Upper lobe of right lung (tissue), 1 donor: Measurements from ENCODE around the gene FKTN. TPM values are rescaled to one million over a fixed set of nuclear protein-coding genes. Genes with fewer than 3 reads are reported as not detected.
"Not testable (repeated sequence)": the region's sequence is repeated elsewhere in the genome, so short reads cannot be mapped to it uniquely, and the experiment has no call there.

ENCODE experiments used
- ATAC-seq: fragments of 200-7000 bp; cut with Tn5 transposase; one replicate; pipeline ENCODE4 v1.9.1; 2020; ENCODE audit warnings: mild to moderate bottlenecking, moderate library complexity
- DNase-seq: peaks from one replicate; pipeline ENCODE4 v3.0.0-alpha.2; 2020
- H3K27ac ChIP-seq: fragments of 200-600 bp; one replicate; pipeline ENCODE4 v1.8.0; 2022
- H3K27me3 ChIP-seq: fragments of 200-600 bp; one replicate; pipeline ENCODE4 v1.8.0; 2022; ENCODE audit warnings: mild to moderate bottlenecking
- H3K36me3 ChIP-seq: fragments of 200-600 bp; one replicate; pipeline ENCODE4 v1.8.0; 2022
- H3K4me1 ChIP-seq: fragments of 200-600 bp; one replicate; pipeline ENCODE4 v1.8.0; 2022
- H3K4me3 ChIP-seq: fragments of 200-600 bp; one replicate; pipeline ENCODE4 v1.8.0; 2022; ENCODE audit warnings: mild to moderate bottlenecking
- H3K9me3 ChIP-seq: fragments of 200-600 bp; one replicate; pipeline ENCODE4 v1.8.0; 2022
- intact Hi-C: fragments of 100-400 bp; cut with DNase I; formaldehyde crosslinking; loops from one replicate; pipeline ENCODE4 v1.11.0; 2022
- long read RNA-seq: library from polyadenylated mRNA; unstranded; transcript quantifications from one replicate; pipeline ENCODE4 v2.0.0, GENCODE V29; 2021
- total RNA-seq: library from RNA; stranded (reverse); fragmentation: NEBNext Ultra II Directional; extraction: Animal tissue kit (Norgen Biotek cat#: 25700); gene quantifications from one replicate; pipeline ENCODE4 v1.2.1, GENCODE V29; 2021
- TF ChIP-seq, protein P1 (sequence below): fragments of 200-600 bp; IDR thresholded peaks from one replicate; pipeline ENCODE4 v1.8.0; 2022; ENCODE audit warnings: antibody characterized with exemption
- donor health status: DM: no; HTN: yes; CAD: no; lungs with severe emphysema.

FKTN gene
- 10.8 TPM for total RNA-seq
- long read RNA-seq, full-length matches to known transcripts, result 3 of 8 reads
- long read RNA-seq, partial matches to known transcripts, result 0 of 8 reads
- long read RNA-seq, other reads (novel, unspliced or antisense), result 5 of 8 reads

DNA sequence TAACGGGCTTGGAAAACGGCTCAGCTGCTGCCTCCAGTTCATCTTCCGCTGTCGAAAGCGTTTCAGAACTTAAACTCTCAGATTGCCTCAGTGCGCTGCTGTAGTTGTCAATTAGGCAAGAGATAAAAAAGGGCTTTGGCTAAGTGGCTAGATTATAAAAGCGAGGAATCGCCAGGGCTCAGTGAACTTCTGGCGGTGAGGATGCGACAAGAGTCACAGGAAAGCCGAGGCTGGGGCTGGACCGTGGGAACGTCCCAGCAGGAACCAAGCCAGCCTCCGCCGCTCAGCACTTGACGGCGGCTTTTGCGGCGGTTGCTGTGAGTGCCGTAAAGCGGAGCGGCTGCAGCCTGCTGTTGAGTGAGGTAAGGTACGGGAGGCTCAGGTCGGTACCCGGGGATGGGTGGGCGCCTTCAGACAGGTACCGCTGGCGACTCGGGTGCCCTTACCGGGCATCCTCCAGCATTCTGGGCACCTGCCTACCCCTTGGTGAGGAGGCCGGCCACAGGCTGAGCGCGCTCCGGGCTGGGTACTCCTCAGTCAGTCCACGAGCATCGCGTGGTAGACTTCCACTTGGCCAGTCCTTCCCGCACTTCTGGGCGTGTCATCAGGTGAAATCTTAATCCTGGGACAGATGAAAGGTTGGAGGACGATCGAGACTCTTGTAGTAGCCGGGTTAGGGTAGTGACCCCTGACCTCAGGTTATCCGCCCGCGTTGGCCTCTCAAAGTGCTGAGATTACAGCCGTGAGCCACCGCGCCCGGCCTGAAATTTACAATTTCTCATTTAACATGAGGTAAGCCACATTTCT lies at the start of gene FKTN:
FKTN (plus strand) TSS at position 328 of the 807 bp plus-strand sequence. CDS start 16,902 bp downstream, outside the sequence.
- Histone ChIP-seq H3K27me3 (no peaks in the 10 kb centered on the region), H3K9me3 (no peaks in the 10 kb centered on the region), H3K36me3 (no peaks in the 10 kb centered on the region), H3K4me1 (peaks cover 9% of the 10 kb centered on the region), H3K4me3 (peak within 1 kb of the TSS; percentile 95), H3K27ac (peak within 1 kb of the TSS; percentile 55)
- peak; percentile 94 for DNase-seq
- intact Hi-C loops, result no loop called here
- ATAC-seq, result peak; percentile 100
- TF ChIP-seq, protein P1, sequence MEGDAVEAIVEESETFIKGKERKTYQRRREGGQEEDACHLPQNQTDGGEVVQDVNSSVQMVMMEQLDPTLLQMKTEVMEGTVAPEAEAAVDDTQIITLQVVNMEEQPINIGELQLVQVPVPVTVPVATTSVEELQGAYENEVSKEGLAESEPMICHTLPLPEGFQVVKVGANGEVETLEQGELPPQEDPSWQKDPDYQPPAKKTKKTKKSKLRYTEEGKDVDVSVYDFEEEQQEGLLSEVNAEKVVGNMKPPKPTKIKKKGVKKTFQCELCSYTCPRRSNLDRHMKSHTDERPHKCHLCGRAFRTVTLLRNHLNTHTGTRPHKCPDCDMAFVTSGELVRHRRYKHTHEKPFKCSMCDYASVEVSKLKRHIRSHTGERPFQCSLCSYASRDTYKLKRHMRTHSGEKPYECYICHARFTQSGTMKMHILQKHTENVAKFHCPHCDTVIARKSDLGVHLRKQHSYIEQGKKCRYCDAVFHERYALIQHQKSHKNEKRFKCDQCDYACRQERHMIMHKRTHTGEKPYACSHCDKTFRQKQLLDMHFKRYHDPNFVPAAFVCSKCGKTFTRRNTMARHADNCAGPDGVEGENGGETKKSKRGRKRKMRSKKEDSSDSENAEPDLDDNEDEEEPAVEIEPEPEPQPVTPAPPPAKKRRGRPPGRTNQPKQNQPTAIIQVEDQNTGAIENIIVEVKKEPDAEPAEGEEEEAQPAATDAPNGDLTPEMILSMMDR, result no peak

DNA sequence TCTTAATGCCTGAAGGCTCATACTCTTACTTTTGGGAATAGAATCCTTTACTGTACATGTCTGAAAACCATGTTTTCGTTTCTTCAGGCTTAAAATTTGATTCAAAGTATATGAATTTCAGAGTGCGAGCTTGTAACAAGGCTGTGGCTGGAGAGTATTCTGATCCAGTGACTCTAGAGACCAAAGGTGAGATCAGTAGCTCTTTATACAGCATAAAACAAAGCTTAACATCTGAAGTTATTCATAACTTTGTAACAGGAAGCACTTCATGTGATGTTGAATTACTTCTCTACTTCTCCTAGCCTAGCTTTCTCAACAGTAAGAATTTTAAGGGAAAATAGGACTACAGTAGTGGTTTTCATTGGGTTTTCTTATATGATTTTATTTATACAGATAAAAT lies 49.4 kb upstream of the FKTN start:
- ATAC-seq, result no peak
- intact Hi-C loops, result no loop called here
- DNase-seq, result no peak
- TF ChIP-seq, protein P1, result no peak
- no peak overlapping the region for H3K4me3 ChIP-seq
- no peaks in the 10 kb centered on the region for H3K4me1 ChIP-seq
- H3K36me3 ChIP-seq, result no peaks in the 10 kb centered on the region
- no peak overlapping the region for H3K27ac ChIP-seq
- no peaks in the 10 kb centered on the region for H3K9me3 ChIP-seq
- H3K27me3 ChIP-seq, result no peaks in the 10 kb centered on the region

DNA sequence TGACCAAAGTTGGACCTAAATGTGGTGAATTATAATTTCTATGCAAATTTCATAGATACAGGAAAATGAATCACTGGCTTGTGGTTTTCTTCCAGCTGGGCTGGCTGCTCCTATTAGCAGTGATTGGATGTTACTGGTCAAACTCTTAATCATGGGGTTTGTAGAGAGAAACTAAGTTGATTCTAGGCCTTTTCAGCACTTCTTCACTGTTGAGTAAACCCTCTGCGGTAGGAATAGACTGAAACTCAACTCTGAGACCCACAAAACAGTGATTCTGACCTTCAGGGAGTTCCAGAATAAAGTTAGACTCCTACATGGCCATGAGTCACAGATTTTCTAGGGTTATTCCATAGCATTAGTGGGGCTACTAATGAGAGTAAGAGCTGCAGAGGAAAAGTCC lies 47.9 kb upstream of the FKTN start:
- Histone ChIP-seq H3K27me3 (no peaks in the 10 kb centered on the region), H3K4me1 (no peaks in the 10 kb centered on the region), H3K36me3 (no peaks in the 10 kb centered on the region), H3K9me3 (no peaks in the 10 kb centered on the region), H3K27ac (no peak overlapping the region), H3K4me3 (no peak overlapping the region)
- ATAC-seq (no peak), DNase-seq (no peak)
- intact Hi-C loops, result no loop called here
- TF ChIP-seq, protein P1, result no peak

DNA sequence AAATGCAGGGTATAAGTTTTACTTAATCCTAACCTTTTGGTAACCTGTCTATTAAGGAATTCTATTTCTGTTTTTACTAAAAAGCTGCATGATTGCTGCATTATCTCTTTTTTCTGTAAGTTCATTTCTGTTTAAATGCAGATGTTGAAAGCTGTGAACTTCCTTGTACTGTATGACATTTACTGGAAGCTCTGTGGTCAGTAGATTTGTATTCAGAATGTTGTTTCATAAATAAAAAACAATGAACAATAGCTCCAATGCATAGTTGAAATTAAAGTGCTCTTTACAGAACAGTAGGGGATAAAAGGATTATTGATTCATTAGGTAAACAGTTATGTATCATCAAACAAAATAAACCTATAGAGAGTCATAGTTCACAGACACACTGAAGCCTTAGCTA lies 46.5 kb upstream of the FKTN start:
- intact Hi-C loops, result no loop called here
- Histone ChIP-seq H3K27me3 (no peaks in the 10 kb centered on the region), H3K4me1 (no peaks in the 10 kb centered on the region), H3K27ac (no peak overlapping the region), H3K36me3 (no peaks in the 10 kb centered on the region), H3K4me3 (no peak overlapping the region), H3K9me3 (no peaks in the 10 kb centered on the region)
- no peak for ATAC-seq
- DNase-seq, result no peak
- TF ChIP-seq, protein P1, result no peak

DNA sequence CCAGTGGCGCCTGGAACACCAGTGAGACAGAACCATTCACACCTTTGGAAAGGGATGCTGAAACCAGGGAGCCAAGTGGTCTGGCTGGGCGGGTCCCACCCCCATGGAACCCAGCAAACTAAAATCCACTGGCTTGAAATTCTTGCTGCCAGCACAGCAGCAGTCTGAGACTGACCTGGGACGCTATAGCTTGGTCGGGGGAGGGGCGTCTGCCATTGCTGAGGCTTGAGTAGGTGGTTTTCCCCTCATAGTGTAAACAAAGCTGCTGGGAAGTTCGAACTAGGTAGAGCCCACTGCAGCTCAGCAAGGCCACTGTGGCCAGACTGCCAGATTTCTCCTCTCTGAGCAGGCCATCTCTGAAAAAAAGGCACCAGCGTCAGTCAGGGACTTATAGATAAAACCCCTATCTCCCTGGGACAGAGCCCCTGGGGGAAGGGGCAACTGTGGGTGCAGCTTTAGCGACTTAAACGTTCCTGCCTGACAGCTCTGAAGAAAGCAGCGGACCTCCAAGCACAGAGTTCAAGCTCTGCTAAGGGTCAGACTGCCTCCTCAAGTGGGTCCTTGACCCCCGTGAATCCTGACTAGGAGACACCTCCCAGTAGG lies 42.0 kb upstream of the FKTN start:
- Histone ChIP-seq H3K27ac (no peak overlapping the region), H3K4me3 (no peak overlapping the region), H3K4me1 (no peaks in the 10 kb centered on the region), H3K36me3 (peaks cover 5% of the 10 kb centered on the region), H3K9me3 (no peaks in the 10 kb centered on the region), H3K27me3 (no peaks in the 10 kb centered on the region)
- no peak for ATAC-seq
- no peak for DNase-seq
- intact Hi-C loops, result no loop called here
- TF ChIP-seq, protein P1, result no peak

DNA sequence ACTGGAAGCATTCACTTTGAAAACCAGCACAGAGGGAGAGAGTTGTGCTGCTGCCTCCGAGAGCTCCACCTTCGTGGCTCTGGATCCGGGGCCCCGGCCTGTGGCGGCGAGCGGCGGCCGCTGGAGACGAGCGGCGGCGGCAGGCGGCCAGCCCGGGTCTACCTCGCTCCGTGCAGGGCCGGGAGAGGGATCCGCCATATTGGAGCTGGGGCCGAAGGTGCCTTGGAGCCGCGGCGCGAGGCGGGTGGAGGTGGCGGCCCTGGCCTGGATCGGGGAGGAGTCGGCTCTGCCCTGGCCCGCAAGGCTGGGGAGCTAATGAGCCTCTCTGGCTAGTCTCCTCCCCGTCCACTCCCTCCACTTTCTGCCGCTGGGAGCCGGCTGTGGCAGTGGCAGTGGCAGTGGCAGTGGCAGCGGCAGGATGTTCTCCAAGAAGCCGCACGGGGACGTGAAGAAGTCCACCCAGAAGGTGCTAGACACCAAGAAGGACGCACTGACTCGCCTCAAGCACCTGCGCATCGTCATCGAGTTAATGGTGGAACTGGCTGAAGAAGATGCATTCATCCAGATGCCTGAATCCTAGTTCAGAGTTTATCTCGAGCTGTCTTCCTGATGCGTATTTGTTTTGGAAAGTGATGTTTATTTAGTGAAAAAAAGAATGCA lies 38.1 kb upstream of the FKTN start:
- H3K9me3 ChIP-seq, H3K4me1 ChIP-seq, intact Hi-C loops, H3K36me3 ChIP-seq, H3K27me3 ChIP-seq: not testable (repeated sequence)
- peak; percentile 88 for ATAC-seq
- H3K27ac ChIP-seq, result peak overlapping the region; percentile 68
- H3K4me3 ChIP-seq, result peak overlapping the region; percentile 45
- DNase-seq, result peak; percentile 67

DNA sequence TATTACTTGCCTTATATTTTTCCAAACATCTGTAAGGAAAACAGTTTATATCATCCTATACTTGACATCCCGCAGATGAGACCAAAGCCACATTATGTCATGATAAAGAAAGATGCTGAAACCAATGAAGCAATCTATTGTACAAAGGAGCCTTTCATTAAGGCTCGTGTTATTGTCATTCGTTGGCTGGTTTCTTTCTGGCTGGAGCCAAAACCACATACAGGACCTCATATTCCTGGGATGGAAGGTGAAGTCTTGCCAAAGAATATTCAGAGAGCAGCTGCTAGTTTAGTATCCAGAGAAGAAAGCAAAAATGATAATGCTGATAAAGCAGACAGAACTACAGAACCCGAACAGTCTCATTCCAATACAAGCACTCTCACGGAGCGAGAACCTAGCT lies 36.9 kb upstream of the FKTN start:
- H3K4me1 ChIP-seq, H3K27me3 ChIP-seq, H3K9me3 ChIP-seq, H3K4me3 ChIP-seq, DNase-seq, H3K27ac ChIP-seq, ATAC-seq, H3K36me3 ChIP-seq, intact Hi-C loops: not testable (repeated sequence)

DNA sequence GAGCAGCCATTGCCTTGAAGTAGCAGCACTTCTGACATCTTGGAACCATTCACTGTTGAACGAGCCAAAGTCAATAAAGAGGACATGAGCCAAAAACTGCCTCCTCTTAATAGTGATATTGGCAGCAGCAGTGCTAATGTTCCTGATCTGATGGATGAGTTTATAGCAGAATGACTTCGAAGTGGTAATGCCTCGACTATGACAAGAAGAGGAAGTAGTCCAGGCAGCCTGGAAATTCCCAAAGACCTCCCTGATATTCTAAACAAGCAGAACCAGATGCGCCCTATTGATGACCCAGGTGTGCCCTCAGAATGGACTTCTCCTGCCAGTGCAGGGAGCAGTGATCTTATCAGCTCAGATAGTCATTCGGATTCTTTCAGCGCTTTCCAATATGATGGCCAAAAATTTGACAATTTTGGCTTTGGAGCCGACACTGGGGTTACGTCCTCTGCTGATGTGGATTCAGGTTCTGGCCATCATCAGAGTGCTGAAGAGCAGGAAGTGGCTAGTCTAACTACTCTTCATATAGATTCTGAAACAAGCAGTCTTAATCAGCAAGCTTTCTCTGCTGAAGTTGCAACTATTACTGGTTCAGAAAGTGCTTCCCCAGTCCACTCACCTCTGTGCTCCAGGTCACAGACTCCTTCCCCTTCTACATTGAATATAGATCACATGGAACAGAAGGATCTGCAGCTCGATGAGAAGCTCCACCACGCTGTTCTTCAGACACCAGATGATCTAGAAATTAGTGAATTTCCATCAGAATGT lies 35.1 kb upstream of the FKTN start:
- DNase-seq, H3K4me3 ChIP-seq, intact Hi-C loops, H3K27me3 ChIP-seq, H3K9me3 ChIP-seq, H3K27ac ChIP-seq, ATAC-seq, H3K4me1 ChIP-seq, H3K36me3 ChIP-seq: not testable (repeated sequence)
